Loucy (cell line): Measurements from ENCODE around the gene DCAF11.

ENCODE experiments used
- H2AFZ ChIP-seq: fragments of 200-600 bp; sonication (generic); 2 replicates; pipeline ENCODE4 v1.6.0; 2016; ENCODE audit warnings: antibody characterized with exemption, mild to moderate bottlenecking, low read length, moderate library complexity
- H3F3A ChIP-seq: fragments of 200-600 bp; 2 replicates; pipeline ENCODE4 v1.6.0; 2016; ENCODE audit warnings: antibody characterized with exemption, low read depth, mild to moderate bottlenecking
- H3K27me3 ChIP-seq: fragments of 200-600 bp; sonication (generic); 2 replicates; pipeline ENCODE4 v1.6.1; 2014; ENCODE audit warnings: low read length, mild to moderate bottlenecking; ENCODE audit not compliant: insufficient read depth, poor library complexity, severe bottlenecking
- H3K36me3 ChIP-seq: fragments of 200-600 bp; sonication (generic); 2 replicates; pipeline ENCODE4 v1.6.1; 2016; ENCODE audit warnings: low read length; ENCODE audit not compliant: insufficient read depth
- H3K4me1 ChIP-seq: fragments of 200-600 bp; sonication (generic); 2 replicates; pipeline ENCODE4 v1.5.1; 2014; ENCODE audit warnings: low read length, mild to moderate bottlenecking; ENCODE audit not compliant: insufficient read depth, poor library complexity, severe bottlenecking
- H3K4me2 ChIP-seq: fragments of 200-600 bp; sonication (generic); 2 replicates; pipeline ENCODE4 v1.6.0; 2014; ENCODE audit warnings: antibody characterized with exemption, low read length, low read depth, mild to moderate bottlenecking; ENCODE audit not compliant: poor library complexity, severe bottlenecking
- H3K4me3 ChIP-seq: fragments of 200-600 bp; sonication (generic); 2 replicates; pipeline ENCODE4 v1.5.1; 2014; ENCODE audit warnings: low read length, mild to moderate bottlenecking, mixed read lengths; ENCODE audit not compliant: poor library complexity, severe bottlenecking
- H3K79me2 ChIP-seq: fragments of 200-600 bp; sonication (generic); 2 replicates; pipeline ENCODE4 v1.6.1; 2014; ENCODE audit warnings: low read length; ENCODE audit not compliant: insufficient read depth
- H3K9ac ChIP-seq: fragments of 200-600 bp; sonication (generic); 2 replicates; pipeline ENCODE4 v1.6.0; 2014; ENCODE audit warnings: mild to moderate bottlenecking, low read depth, low read length, moderate library complexity; ENCODE audit not compliant: poor library complexity, severe bottlenecking
- H3K9me2 ChIP-seq: fragments of 200-600 bp; sonication (generic); replicated peaks from 2 replicates; pipeline ENCODE4 v1.6.1; 2016; ENCODE audit warnings: low read depth, low read length, mixed read lengths
- H3K9me3 ChIP-seq: fragments of 200-600 bp; sonication (generic); 2 replicates; pipeline ENCODE4 v1.6.1; 2014; ENCODE audit warnings: mild to moderate bottlenecking, antibody characterized with exemption, low read length, low read depth; ENCODE audit not compliant: insufficient read depth
- H4K20me1 ChIP-seq: fragments of 200-600 bp; sonication (generic); 2 replicates; pipeline ENCODE4 v1.6.0; 2014; ENCODE audit warnings: antibody characterized with exemption, low read length, mild to moderate bottlenecking; ENCODE audit not compliant: insufficient read depth, poor library complexity, severe bottlenecking
- CTCF ChIP-seq: fragments of 200-600 bp; sonication (generic); conservative IDR thresholded peaks from 2 replicates; pipeline ENCODE4 v1.5.1; 2014; ENCODE audit warnings: mild to moderate bottlenecking, antibody characterized with exemption, low read length
- EZH2phosphoT487 ChIP-seq: fragments of 200-600 bp; IDR thresholded peaks from 2 replicates; pipeline ENCODE4 v1.6.1; 2018; ENCODE audit warnings: antibody characterized with exemption, mild to moderate bottlenecking, moderate library complexity, borderline replicate concordance

DCAF11 gene

GRCh38 chr14:24147761-24148428 is 33.3 kb downstream of the DCAF11 start:
- H2AFZ ChIP-seq: no peak overlapping the region

GRCh38 chr14:24149302-24149969 is 34.9 kb downstream of the DCAF11 start:
- Histone ChIP-seq H3K9ac (no peak overlapping the region), H2AFZ (no peak overlapping the region), H3K9me3 (no peaks in the 10 kb centered on the region), H3K27me3 (no peaks in the 10 kb centered on the region), H3F3A (0 out of 2 replicates have a peak, but pooled peaks cover 2% of the 10 kb centered on the region), H3K4me3 (no peak overlapping the region), H3K9me2 (no peaks in the 10 kb centered on the region), H3K36me3 (peaks cover 27% of the 10 kb centered on the region; the same call in 1 of the 2 replicates), H3K4me1 (peaks cover 30% of the 10 kb centered on the region), H3K79me2 (peaks cover 59% of the 10 kb centered on the region), H4K20me1 (peaks cover 29% of the 10 kb centered on the region), H3K4me2 (peak overlapping the region; percentile 19)
- TF ChIP-seq EZH2phosphoT487 (no peak), CTCF (no peak)

More at GRCh38 chr14:24147761-24148428, 33.3 kb downstream of the DCAF11 start:
- peak overlapping the region; percentile 100 for H3K4me3 ChIP-seq
- no peaks in the 10 kb centered on the region for H3K9me2 ChIP-seq
- H3K9me3 ChIP-seq: no peaks in the 10 kb centered on the region
- peaks cover 27% of the 10 kb centered on the region; the same call in 1 of the 2 replicates for H3K36me3 ChIP-seq
- TF ChIP-seq EZH2phosphoT487 (no peak), CTCF (no peak)
- peaks cover 30% of the 10 kb centered on the region for H3K4me1 ChIP-seq
- H4K20me1 ChIP-seq: peaks cover 29% of the 10 kb centered on the region
- H3K27me3 ChIP-seq: no peaks in the 10 kb centered on the region
- 0 out of 2 replicates have a peak, but pooled peaks cover 2% of the 10 kb centered on the region for H3F3A ChIP-seq
- H3K9ac ChIP-seq: peak overlapping the region; percentile 95
- H3K79me2 ChIP-seq: peaks cover 70% of the 10 kb centered on the region
- peak overlapping the region; percentile 100 for H3K4me2 ChIP-seq

GRCh38 chr14:24150061-24150460 is 35.5 kb downstream of the DCAF11 start:
- Histone ChIP-seq H3K9ac (no peak overlapping the region), H3K9me3 (no peaks in the 10 kb centered on the region), H3K36me3 (peaks cover 33% of the 10 kb centered on the region; the same call in 1 of the 2 replicates), H3K79me2 (peaks cover 53% of the 10 kb centered on the region), H3K4me1 (peaks cover 25% of the 10 kb centered on the region), H3K27me3 (no peaks in the 10 kb centered on the region), H2AFZ (no peak overlapping the region), H3F3A (0 out of 2 replicates have a peak, but pooled peaks cover 2% of the 10 kb centered on the region), H3K4me2 (no peak overlapping the region), H4K20me1 (peaks cover 29% of the 10 kb centered on the region), H3K4me3 (no peak overlapping the region), H3K9me2 (no peaks in the 10 kb centered on the region)
- TF ChIP-seq EZH2phosphoT487 (no peak), CTCF (no peak)
